AG10803 (cell line): ENCODE measurements around the gene CDO1.
"Not testable (repeated sequence)": the region's sequence is repeated elsewhere in the genome, so short reads cannot be mapped to it uniquely, and the experiment has no call there.

Experiments used
- DNase-seq: peaks from one replicate; pipeline ENCODE4 v3.0.0; 2010; ENCODE audit warnings: low read depth
- H3K4me3 ChIP-seq: 2 replicates; pipeline ENCODE4 v1.5.1; 2011; ENCODE audit warnings: mild to moderate bottlenecking, low read length, control low read depth
- CTCF ChIP-seq: conservative IDR thresholded peaks from 2 replicates; pipeline ENCODE4 v1.5.1; 2011; ENCODE audit warnings: mild to moderate bottlenecking, low read length, control low read depth, inconsistent platforms

CDO1 gene

GRCh38 chr5:115829913-115830312 lies 13.5 kb upstream of the CDO1 start:
- TF ChIP-seq CTCF = no peak
- DNase-seq = no peak
- no peak overlapping the region for H3K4me3 ChIP-seq

GRCh38 chr5:115825948-115826347 lies 9.5 kb upstream of the CDO1 start:
- no peak overlapping the region for H3K4me3 ChIP-seq
- DNase-seq = no peak
- no peak for TF ChIP-seq CTCF

GRCh38 chr5:115824983-115825382 lies 8.5 kb upstream of the CDO1 start:
- not testable (repeated sequence) for DNase-seq, H3K4me3 ChIP-seq

GRCh38 chr5:115820846-115821245 lies 4.4 kb upstream of the CDO1 start:
- TF ChIP-seq CTCF = no peak
- DNase-seq = no peak
- H3K4me3 ChIP-seq = no peak overlapping the region

GRCh38 chr5:115818821-115819220 lies 2.4 kb upstream of the CDO1 start:
- H3K4me3 ChIP-seq = no peak overlapping the region
- DNase-seq = no peak
- TF ChIP-seq CTCF = no peak

GRCh38 chr5:115817386-115817785 lies 927 bp upstream of the CDO1 start:
- no peak overlapping the region for H3K4me3 ChIP-seq
- no peak for TF ChIP-seq CTCF
- no peak for DNase-seq

GRCh38 chr5:115815693-115816225 lies 700 bp downstream of the CDO1 start:
- H3K4me3 ChIP-seq = peak overlapping the region; percentile 65
- DNase-seq = no peak

More at GRCh38 chr5:115815693-115816225, 700 bp downstream of the CDO1 start:
- TF ChIP-seq CTCF = no peak
